NK-92 (cell line): Measurements from ENCODE around the gene GAGE12H.
"Not testable (repeated sequence)": the region's sequence is repeated elsewhere in the genome, so short reads cannot be mapped to it uniquely, and the experiment has no call there.

Source experiments
- DNase-seq: peaks from one replicate; lab custom pipeline; 2025; ENCODE audit not compliant: unreplicated experiment; lab: John Stamatoyannopoulos, UW

GAGE12H gene, protein sequence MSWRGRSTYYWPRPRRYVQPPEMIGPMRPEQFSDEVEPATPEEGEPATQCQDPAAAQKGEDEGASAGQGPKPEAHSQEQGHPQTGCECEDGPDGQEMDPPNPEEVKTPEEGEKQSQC

DNA sequence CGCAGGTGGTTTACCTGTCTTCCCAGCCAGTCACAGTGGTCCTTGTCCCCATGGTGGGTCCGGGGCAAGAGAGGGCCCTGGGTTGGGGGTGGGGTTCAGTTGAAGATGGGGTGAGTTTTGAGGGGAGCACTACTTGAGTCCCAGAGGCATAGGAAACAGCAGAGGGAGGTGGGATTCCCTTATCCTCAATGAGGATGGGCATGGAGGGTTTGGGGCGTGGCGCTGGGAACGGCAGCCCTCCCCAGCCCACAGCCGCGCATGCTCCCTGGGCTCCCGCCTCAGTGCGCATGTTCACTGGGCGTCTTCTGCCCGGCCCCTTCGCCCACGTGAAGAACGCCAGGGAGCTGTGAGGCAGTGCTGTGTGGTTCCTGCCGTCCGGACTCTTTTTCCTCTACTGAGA lies at the start of gene GAGE12H:
Gene GAGE12H, plus strand, starts transcription at position 301 of the 400 bp plus-strand sequence. CDS start 1,155 bp downstream, outside the sequence.
- DNase-seq: not testable (repeated sequence)

DNA sequence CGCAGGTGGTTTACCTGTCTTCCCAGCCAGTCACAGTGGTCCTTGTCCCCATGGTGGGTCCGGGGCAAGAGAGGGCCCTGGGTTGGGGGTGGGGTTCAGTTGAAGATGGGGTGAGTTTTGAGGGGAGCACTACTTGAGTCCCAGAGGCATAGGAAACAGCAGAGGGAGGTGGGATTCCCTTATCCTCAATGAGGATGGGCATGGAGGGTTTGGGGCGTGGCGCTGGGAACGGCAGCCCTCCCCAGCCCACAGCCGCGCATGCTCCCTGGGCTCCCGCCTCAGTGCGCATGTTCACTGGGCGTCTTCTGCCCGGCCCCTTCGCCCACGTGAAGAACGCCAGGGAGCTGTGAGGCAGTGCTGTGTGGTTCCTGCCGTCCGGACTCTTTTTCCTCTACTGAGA lies 47.9 kb upstream of the GAGE12H start, which contains the start of gene GAGE12C:
Gene GAGE12C, plus strand, starts transcription at position 301 of the 400 bp plus-strand sequence. CDS start 1,155 bp downstream, outside the sequence.
- DNase-seq: not testable (repeated sequence)

DNA sequence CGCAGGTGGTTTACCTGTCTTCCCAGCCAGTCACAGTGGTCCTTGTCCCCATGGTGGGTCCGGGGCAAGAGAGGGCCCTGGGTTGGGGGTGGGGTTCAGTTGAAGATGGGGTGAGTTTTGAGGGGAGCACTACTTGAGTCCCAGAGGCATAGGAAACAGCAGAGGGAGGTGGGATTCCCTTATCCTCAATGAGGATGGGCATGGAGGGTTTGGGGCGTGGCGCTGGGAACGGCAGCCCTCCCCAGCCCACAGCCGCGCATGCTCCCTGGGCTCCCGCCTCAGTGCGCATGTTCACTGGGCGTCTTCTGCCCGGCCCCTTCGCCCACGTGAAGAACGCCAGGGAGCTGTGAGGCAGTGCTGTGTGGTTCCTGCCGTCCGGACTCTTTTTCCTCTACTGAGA lies 38.3 kb upstream of the GAGE12H start, which contains the start of gene GAGE12D:
Gene GAGE12D, plus strand, starts transcription at position 301 of the 400 bp plus-strand sequence. CDS start 1,155 bp downstream, outside the sequence.
- not testable (repeated sequence) for DNase-seq

DNA sequence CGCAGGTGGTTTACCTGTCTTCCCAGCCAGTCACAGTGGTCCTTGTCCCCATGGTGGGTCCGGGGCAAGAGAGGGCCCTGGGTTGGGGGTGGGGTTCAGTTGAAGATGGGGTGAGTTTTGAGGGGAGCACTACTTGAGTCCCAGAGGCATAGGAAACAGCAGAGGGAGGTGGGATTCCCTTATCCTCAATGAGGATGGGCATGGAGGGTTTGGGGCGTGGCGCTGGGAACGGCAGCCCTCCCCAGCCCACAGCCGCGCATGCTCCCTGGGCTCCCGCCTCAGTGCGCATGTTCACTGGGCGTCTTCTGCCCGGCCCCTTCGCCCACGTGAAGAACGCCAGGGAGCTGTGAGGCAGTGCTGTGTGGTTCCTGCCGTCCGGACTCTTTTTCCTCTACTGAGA lies 28.8 kb upstream of the GAGE12H start, which contains the start of gene GAGE12E:
Gene GAGE12E, plus strand, starts transcription at position 301 of the 400 bp plus-strand sequence. CDS start 1,155 bp downstream, outside the sequence.
- DNase-seq: not testable (repeated sequence)

DNA sequence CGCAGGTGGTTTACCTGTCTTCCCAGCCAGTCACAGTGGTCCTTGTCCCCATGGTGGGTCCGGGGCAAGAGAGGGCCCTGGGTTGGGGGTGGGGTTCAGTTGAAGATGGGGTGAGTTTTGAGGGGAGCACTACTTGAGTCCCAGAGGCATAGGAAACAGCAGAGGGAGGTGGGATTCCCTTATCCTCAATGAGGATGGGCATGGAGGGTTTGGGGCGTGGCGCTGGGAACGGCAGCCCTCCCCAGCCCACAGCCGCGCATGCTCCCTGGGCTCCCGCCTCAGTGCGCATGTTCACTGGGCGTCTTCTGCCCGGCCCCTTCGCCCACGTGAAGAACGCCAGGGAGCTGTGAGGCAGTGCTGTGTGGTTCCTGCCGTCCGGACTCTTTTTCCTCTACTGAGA lies 19.2 kb upstream of the GAGE12H start, which contains the start of gene GAGE12F:
Gene GAGE12F, plus strand, starts transcription at position 301 of the 400 bp plus-strand sequence. CDS start 1,155 bp downstream, outside the sequence.
- DNase-seq: not testable (repeated sequence)

DNA sequence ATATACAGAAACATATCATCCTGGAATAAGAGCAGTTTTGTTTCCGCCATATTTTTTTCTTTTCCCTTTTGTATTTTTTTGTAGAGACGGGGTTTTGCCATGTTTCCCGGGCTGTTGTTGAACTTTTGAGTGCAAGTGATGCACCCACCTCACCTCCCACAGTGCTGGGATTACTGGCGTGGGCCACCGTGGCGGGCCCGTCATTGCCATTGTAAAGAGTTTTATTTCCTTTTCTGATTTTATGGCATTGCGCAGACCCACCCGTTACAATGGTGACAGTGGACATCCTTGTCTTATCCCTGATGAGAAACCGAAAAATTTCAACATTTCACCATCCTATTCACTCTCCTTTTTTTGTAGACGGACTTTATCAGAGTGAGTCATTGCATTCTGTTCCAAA lies 11.0 kb upstream of the GAGE12H start:
- DNase-seq: not testable (repeated sequence)

DNA sequence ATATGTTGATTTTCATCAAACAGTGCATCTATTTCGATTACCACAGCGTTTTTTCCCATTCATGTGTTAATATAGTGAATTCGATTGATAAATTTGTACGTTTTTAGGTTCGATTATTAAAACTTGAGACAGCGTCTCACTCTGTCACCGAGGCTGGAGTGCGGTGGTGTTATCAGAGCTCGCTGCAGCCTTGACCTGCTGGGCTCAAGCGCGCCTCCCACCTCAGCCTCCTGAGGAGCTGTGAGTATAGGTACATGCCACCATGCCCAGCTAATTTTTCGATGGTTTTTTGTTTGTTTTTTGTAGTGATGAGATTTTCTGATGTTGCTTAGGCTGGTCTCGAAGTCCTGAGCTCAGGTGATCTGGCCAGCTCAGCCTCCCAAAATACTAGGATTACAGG lies 10.6 kb upstream of the GAGE12H start:
- DNase-seq: not testable (repeated sequence)

DNA sequence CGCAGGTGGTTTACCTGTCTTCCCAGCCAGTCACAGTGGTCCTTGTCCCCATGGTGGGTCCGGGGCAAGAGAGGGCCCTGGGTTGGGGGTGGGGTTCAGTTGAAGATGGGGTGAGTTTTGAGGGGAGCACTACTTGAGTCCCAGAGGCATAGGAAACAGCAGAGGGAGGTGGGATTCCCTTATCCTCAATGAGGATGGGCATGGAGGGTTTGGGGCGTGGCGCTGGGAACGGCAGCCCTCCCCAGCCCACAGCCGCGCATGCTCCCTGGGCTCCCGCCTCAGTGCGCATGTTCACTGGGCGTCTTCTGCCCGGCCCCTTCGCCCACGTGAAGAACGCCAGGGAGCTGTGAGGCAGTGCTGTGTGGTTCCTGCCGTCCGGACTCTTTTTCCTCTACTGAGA lies 9.6 kb upstream of the GAGE12H start, which contains the start of gene GAGE12G:
Gene GAGE12G, plus strand, starts transcription at position 301 of the 400 bp plus-strand sequence. CDS start 1,155 bp downstream, outside the sequence.
- DNase-seq: not testable (repeated sequence)

DNA sequence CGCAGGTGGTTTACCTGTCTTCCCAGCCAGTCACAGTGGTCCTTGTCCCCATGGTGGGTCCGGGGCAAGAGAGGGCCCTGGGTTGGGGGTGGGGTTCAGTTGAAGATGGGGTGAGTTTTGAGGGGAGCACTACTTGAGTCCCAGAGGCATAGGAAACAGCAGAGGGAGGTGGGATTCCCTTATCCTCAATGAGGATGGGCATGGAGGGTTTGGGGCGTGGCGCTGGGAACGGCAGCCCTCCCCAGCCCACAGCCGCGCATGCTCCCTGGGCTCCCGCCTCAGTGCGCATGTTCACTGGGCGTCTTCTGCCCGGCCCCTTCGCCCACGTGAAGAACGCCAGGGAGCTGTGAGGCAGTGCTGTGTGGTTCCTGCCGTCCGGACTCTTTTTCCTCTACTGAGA lies 9.4 kb downstream of the GAGE12H start, which contains the start of gene GAGE2A:
Gene GAGE2A, plus strand, starts transcription at position 301 of the 400 bp plus-strand sequence. CDS start 1,155 bp downstream, outside the sequence.
- DNase-seq: not testable (repeated sequence)

DNA sequence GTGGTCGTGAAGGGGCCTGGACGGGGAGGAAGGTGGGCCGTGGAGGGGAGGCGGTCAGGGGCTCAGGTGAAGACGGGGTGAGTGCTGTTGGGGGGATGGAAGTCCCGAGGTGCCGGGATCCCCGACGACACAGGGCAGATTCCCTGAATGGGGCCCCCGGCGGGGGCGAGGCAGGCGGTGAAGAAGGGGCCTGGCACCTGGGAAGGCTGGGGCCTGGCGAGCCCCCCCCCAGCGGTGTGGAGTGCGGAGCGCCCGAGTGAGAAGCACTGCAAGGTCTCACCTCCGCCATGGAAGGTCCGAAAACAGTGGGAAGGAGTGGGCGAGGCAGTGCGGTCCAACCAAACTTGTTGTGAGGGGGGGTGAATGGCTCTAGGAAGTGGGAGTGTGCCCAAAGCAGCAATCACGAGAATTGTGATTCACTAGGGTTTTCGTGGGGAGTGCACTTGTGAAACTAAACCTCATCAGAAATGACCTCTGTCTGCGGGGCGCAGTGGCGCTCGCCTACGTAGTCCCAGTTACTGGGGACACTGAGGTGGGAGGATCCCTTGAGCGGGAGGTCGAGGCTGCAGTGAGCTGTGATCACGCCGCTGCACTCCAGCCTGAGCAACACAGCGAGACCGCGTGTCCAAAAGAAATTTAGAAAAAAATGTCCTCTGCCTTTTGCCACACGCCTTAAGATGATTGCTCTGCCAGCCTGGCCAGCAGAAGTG lies 10.2 kb downstream of the GAGE12H start:
- DNase-seq: not testable (repeated sequence)

DNA sequence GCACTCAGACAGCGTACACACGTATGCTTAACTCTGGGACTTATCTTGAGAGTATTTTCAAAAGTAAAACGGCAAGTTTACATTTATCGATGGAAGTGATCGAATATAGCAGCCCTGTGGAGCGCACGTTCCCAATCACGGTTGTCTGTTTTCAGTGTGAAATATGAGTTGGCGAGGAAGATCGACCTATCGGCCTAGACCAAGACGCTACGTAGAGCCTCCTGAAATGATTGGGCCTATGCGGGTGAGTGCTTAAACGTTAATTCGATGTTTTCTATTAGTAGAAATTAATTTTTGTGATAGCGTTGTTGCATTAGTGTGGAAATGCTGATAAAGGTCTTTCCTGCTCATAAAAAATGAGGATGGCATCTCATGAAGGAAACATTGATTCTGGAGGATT lies 10.7 kb downstream of the GAGE12H start:
- not testable (repeated sequence) for DNase-seq

DNA sequence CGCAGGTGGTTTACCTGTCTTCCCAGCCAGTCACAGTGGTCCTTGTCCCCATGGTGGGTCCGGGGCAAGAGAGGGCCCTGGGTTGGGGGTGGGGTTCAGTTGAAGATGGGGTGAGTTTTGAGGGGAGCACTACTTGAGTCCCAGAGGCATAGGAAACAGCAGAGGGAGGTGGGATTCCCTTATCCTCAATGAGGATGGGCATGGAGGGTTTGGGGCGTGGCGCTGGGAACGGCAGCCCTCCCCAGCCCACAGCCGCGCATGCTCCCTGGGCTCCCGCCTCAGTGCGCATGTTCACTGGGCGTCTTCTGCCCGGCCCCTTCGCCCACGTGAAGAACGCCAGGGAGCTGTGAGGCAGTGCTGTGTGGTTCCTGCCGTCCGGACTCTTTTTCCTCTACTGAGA lies 19.0 kb downstream of the GAGE12H start, which contains the start of gene GAGE1:
Gene GAGE1, plus strand, starts transcription at position 301 of the 400 bp plus-strand sequence. CDS start 1,155 bp downstream, outside the sequence.
- DNase-seq: not testable (repeated sequence)

DNA sequence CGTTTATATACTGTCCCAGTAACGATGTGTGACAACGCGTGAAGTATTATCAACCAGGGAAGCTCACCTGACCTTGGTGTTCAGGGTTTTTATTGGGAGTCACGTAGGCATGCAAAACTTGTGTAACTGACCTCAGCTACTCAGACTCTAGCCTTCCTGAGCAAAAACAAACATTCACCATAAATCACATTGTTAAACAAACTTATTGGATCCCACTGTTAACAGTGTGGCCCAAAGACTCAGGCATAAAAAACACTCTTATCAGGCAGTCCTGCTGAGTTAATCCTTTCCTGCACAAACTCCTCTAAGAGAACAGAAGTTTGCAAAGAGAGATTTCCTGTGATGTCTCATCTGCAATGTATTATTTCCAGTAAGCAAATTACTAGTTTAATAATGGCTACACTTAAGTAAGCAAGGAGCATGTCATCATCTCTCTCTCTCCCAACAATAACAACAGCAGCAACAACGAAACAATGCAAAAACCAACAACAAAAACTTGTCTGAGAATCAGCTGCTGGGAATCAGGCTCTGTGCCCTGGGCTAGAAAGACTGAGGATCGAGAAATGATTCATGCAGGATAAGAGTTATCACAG lies 31.1 kb downstream of the GAGE12H start:
- DNase-seq: no peak

DNA sequence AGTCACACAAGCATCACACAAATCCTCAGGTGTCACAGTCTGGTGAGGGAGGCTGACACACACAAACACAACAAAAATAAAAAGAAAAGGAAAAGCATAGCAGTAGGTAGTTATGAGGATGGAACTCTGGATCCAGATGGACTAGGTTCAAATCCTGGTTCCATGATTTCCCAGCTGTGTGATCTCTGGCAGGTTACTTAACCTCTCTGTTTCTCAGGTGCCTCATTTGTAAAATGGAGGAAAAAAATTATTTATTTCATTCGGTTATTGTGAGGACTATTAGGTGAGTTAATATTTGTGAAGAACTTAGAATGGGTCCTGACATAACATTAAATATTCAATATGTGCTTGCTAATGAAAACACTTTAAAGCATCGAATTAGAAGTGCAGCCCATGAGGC lies 38.8 kb downstream of the GAGE12H start:
- no peak for DNase-seq

DNA sequence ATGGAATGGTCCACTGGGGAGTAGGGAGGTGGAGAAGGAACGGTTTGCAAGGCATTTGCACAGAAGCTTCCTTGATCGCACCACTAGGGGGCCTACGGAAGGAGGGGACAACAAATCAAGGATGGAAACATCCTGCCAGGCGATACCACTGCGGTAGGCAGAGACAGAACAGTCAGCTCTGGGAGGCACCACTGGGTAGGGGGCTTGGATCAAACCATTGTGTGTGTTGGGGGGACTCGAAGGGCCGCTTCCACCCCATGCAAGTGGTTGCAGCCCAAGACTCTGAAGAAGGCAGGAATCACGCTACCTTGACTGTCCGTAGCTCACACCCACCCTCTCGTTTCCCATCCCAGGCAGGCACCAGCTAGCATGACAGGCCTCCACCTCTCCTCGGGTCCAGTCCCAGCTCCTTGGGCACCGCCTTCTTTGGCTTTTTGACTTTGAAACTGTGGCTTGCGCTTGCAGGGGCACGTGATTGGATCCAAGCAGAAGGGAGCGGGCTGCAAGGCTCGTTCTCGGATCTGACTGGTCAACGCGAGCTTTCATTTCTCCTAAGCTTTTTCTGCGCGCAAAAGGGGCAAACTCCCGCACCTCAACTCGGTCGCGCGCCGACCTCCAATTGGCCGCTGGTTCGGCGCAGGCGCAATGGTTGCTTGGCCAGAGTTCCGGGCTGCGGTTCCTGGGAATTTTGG lies 47.5 kb downstream of the GAGE12H start:
- DNase-seq: no peak
